Adrenal gland (tissue), 12 donors: ENCODE measurements around the gene ARHGAP8. TPM values are rescaled to one million over a fixed set of nuclear protein-coding genes. Genes with fewer than 3 reads are reported as not detected.

Source experiments
- DNase-seq, 7 donors: peaks; one replicate each; pipeline ENCODE4 v3.0.0-alpha.2; 2019 to 2020
- H3K27ac ChIP-seq, 5 donors: fragments of 200-600 bp; sonication (generic) in 4 of 5; 1 replicate in 3 of 5; 2 replicates in 2 of 5; pipeline versions ENCODE4 v1.5.1 to v1.8.0; 2016 to 2020; ENCODE audit warnings: mild to moderate bottlenecking in 1 of 5
- H3K27me3 ChIP-seq: fragments of 200-600 bp; 2 replicates; pipeline ENCODE4 v1.8.0; 2021
- H3K36me3 ChIP-seq, 2 donors: fragments of 200-600 bp; replicated peaks in 1 of 2; 1 replicate in 1 of 2; 2 replicates in 1 of 2; pipeline versions ENCODE4 v1.5.1 to v1.8.0; 2018 to 2022
- H3K4me1 ChIP-seq, 2 donors: fragments of 200-600 bp; replicated peaks in 1 of 2; 1 replicate in 1 of 2; 2 replicates in 1 of 2; pipeline versions ENCODE4 v1.5.1 to v1.8.0; 2018 to 2021
- H3K4me3 ChIP-seq, 4 donors: fragments of 200-600 bp; sonication (generic) in 3 of 4; one replicate each; pipeline ENCODE4 v1.5.1; 2016 to 2018
- H3K9me3 ChIP-seq, 3 donors: fragments of 200-600 bp; sonication (generic) in 1 of 3; replicated peaks in 1 of 3; 1 replicate in 2 of 3; 2 replicates in 1 of 3; pipeline versions ENCODE4 v1.5.1 to v1.8.0; 2016 to 2021
- CTCF ChIP-seq, 6 experiments: fragments of 450-650 bp in 4 of 6; fragments of 200-600 bp in 2 of 6; sonication (generic) in 1 of 6; IDR thresholded peaks; 1 replicate in 5 of 6; 2 replicates in 1 of 6; pipeline versions ENCODE4 v1.5.1 to v1.8.0; 2016 to 2021; ENCODE audit warnings: antibody characterized with exemption in 6 of 6, mild to moderate bottlenecking in 2 of 6, moderate library complexity in 1 of 6
- POLR2A ChIP-seq, 2 donors: fragments of 450-650 bp; IDR thresholded peaks; one replicate each; pipeline ENCODE4 v1.6.1; 2017; ENCODE audit warnings: antibody characterized with exemption in 2 of 2, mild to moderate bottlenecking in 2 of 2, moderate library complexity in 1 of 2
- WGBS, 4 donors: extraction: QIAGEN DNeasy Blood & Tissue Kit in 2 of 4; methylation state at CpG; one replicate each; pipeline versions ENCODE4 v1.1.5 to v1.1.7; 2013 to 2017; 5-methylcytosine and 5-hydroxymethylcytosine counted together
- intact Hi-C, 2 donors: fragments of 100-400 bp; cut with DNase I; formaldehyde crosslinking; loops; one replicate each; pipeline versions ENCODE4 v1.14.1 to v1.15.0; 2022 to 2023
- polyA plus RNA-seq, 3 donors: library from polyadenylated mRNA; stranded (reverse); fragments of 200-250 nt in 2 of 3; fragments of 350-450 nt in 1 of 3; fragmentation: Illumina TruSeq in 1 of 3; extraction: RNeasy Lipid Tissue Mini Kit (QIAGEN cat#74804) in 1 of 3; gene quantifications; one replicate each; pipeline ENCODE4 v1.2.3, GENCODE V29; 2013 to 2014
- total RNA-seq, 9 donors: library from RNA; depleted of rRNA in 4 of 9; stranded (reverse); fragments of >200 nt in 4 of 9; fragments of 120-200 nt in 1 of 9; fragmentation: NEBNext Ultra II Directional in 1 of 9; extraction: Animal tissue kit (Norgen Biotek cat#: 25700) in 1 of 9; gene quantifications; one replicate each; pipeline versions ENCODE4 v1.1.0 to v1.2.4, GENCODE V29; 2013 to 2023
- donor health status: healthy with polysubstance abuse.
- donor health status: Bipolar disorder and iron deficiency.
- donor health status: DM: yes; HTN: yes; CAD: no.
- donor health status: DM: no; HTN: no; CAD: no.
- donor health status: DM: no; HTN: no; CAD: no.
- donor health status: DM: yes; HTN: yes; CAD: no.

The ARHGAP8 gene
- total and polyA plus RNA-seq, 12 donors = 0.12 to 17.8 (median 1.1) TPM

- intact Hi-C loops = no loop called here
- Histone ChIP-seq H3K36me3 (no peaks in the 10 kb centered on the region), H3K4me3 (no peak overlapping the region), H3K4me1 (no peaks in the 10 kb centered on the region), H3K27me3 (no peaks in the 10 kb centered on the region), H3K9me3 (no peaks in the 10 kb centered on the region), H3K27ac (no peak overlapping the region)
- DNase-seq = no peak
- TF ChIP-seq POLR2A (IDR thresholded peaks at IDR 0.05) (no peak), CTCF (IDR thresholded peaks at IDR 0.05) (no peak)
- 67 to 76% (median 72%) methylated on average over 21 of the region's 21 CpGs for WGBS, 4 donors
Measured at GRCh38 chr22:44807915-44808690, 55.7 kb downstream of the ARHGAP8 start.

GRCh38 chr22:44809456-44809855 is 57.1 kb downstream of the ARHGAP8 start:
- H3K4me3 ChIP-seq = no peak overlapping the region
- TF ChIP-seq CTCF (IDR thresholded peaks at IDR 0.05) = no peak
- no peak for TF ChIP-seq POLR2A (IDR thresholded peaks at IDR 0.05)
- no peak for DNase-seq
- H3K36me3 ChIP-seq = no peaks in the 10 kb centered on the region
- H3K27me3 ChIP-seq = no peaks in the 10 kb centered on the region
- intact Hi-C loops = no loop called here
- no peak overlapping the region for H3K27ac ChIP-seq
- H3K4me1 ChIP-seq = no peaks in the 10 kb centered on the region
- no peaks in the 10 kb centered on the region for H3K9me3 ChIP-seq
- WGBS, 4 donors = 72 to 92% (median 87%) methylated on average over 6 to 11 of the region's 11 CpGs

GRCh38 chr22:44811141-44811540 is 58.8 kb downstream of the ARHGAP8 start:
- no peaks in the 10 kb centered on the region for H3K36me3 ChIP-seq
- no peaks in the 10 kb centered on the region for H3K4me1 ChIP-seq
- 68 to 80% (median 76%) methylated on average over 13 of the region's 13 CpGs for WGBS, 4 donors
- no peak overlapping the region for H3K4me3 ChIP-seq
- DNase-seq = no peak
- H3K27me3 ChIP-seq = no peaks in the 10 kb centered on the region
- TF ChIP-seq POLR2A (IDR thresholded peaks at IDR 0.05) = no peak
- no peak for TF ChIP-seq CTCF (IDR thresholded peaks at IDR 0.05)
- H3K27ac ChIP-seq = no peak overlapping the region
- intact Hi-C loops = no loop called here
- no peaks in the 10 kb centered on the region for H3K9me3 ChIP-seq

- 0 to 93% (median 53%) methylated on average over 2 of the region's 2 CpGs for WGBS, 4 donors
- Histone ChIP-seq H3K27me3 (no peaks in the 10 kb centered on the region), H3K36me3 (no peaks in the 10 kb centered on the region), H3K27ac (no peak overlapping the region), H3K9me3 (no peaks in the 10 kb centered on the region), H3K4me3 (no peak overlapping the region), H3K4me1 (no peaks in the 10 kb centered on the region)
- TF ChIP-seq CTCF (IDR thresholded peaks at IDR 0.05) = no peak
- no peak for TF ChIP-seq POLR2A (IDR thresholded peaks at IDR 0.05)
- intact Hi-C loops = no loop called here
- DNase-seq = no peak
Measured at GRCh38 chr22:44813416-44813815, 61.0 kb downstream of the ARHGAP8 start.
